Keratinocyte (primary cell): ENCODE data around the gene FOXE3. TPM values are rescaled to one million over a fixed set of nuclear protein-coding genes. Genes with fewer than 3 reads are reported as not detected.

Experiments
- DNase-seq: peaks from one replicate; pipeline ENCODE4 v3.0.0-alpha.2; 2011; ENCODE audit warnings: low read depth, missing footprints, low spot score
- FAIRE-seq: peaks from 2 replicates; lab custom pipeline; 2011; peaks lifted over from hg19 to GRCh38; lab: Jason Lieb, UNC
- H2AFZ ChIP-seq: 2 replicates; pipeline ENCODE4 v1.6.0; 2012; ENCODE audit warnings: low read length, control low read depth, inconsistent platforms; ENCODE audit not compliant: control insufficient read depth
- H3K27ac ChIP-seq: 2 replicates; pipeline ENCODE4 v1.5.1; 2011; ENCODE audit warnings: low read length; ENCODE audit not compliant: control insufficient read depth, insufficient read depth
- H3K27me3 ChIP-seq: 3 replicates; pipeline ENCODE4 v1.6.0; 2011; ENCODE audit warnings: low read length; ENCODE audit not compliant: control insufficient read depth, insufficient read depth; ENCODE audit errors: extremely low read depth
- H3K36me3 ChIP-seq, 2 experiments: 2 replicates in 1 of 2; 3 replicates in 1 of 2; pipeline ENCODE4 v1.5.1; 2011; ENCODE audit warnings: low read length in 2 of 2, mild to moderate bottlenecking in 1 of 2; ENCODE audit not compliant: control insufficient read depth in 2 of 2, insufficient read depth in 2 of 2; ENCODE audit errors: extremely low read depth in 1 of 2
- H3K4me1 ChIP-seq: 3 replicates; pipeline ENCODE4 v1.5.1; 2011; ENCODE audit warnings: low read length; ENCODE audit not compliant: control insufficient read depth, insufficient read depth; ENCODE audit errors: extremely low read depth
- H3K4me2 ChIP-seq: 3 replicates; pipeline ENCODE4 v1.6.0; 2011; ENCODE audit warnings: low read depth, low read length; ENCODE audit not compliant: control insufficient read depth, insufficient read depth; ENCODE audit errors: extremely low read depth
- H3K4me3 ChIP-seq, 3 experiments: fragments of 200-600 bp in 1 of 3; sonication (generic) in 1 of 3; 2 replicates in 2 of 3; 3 replicates in 1 of 3; pipeline ENCODE4 v1.5.1; 2011 to 2016; ENCODE audit warnings: low read length in 3 of 3, mild to moderate bottlenecking in 3 of 3, control low read depth in 2 of 3, inconsistent platforms in 1 of 3, low read depth in 1 of 3, mixed read lengths in 1 of 3, mixed run types in 1 of 3, moderate library complexity in 1 of 3; ENCODE audit not compliant: control insufficient read depth in 2 of 3, insufficient read depth in 2 of 3; ENCODE audit errors: extremely low read depth in 1 of 3
- H3K79me2 ChIP-seq: 2 replicates; pipeline ENCODE4 v1.6.0; 2012; ENCODE audit warnings: low read length; ENCODE audit not compliant: control insufficient read depth, insufficient read depth
- H3K9ac ChIP-seq: 3 replicates; pipeline ENCODE4 v1.6.0; 2011; ENCODE audit warnings: low read length; ENCODE audit not compliant: control insufficient read depth, insufficient read depth; ENCODE audit errors: extremely low read depth
- H3K9me1 ChIP-seq: 3 replicates; pipeline ENCODE4 v1.6.0; 2011; ENCODE audit warnings: low read length; ENCODE audit not compliant: control insufficient read depth, insufficient read depth; ENCODE audit errors: extremely low read depth
- H3K9me3 ChIP-seq: 2 replicates; pipeline ENCODE4 v1.5.1; 2012; ENCODE audit warnings: low read depth, low read length; ENCODE audit not compliant: control insufficient read depth
- H4K20me1 ChIP-seq: 3 replicates; pipeline ENCODE4 v1.6.0; 2011; ENCODE audit warnings: low read length; ENCODE audit not compliant: control insufficient read depth, insufficient read depth; ENCODE audit errors: extremely low read depth
- EZH2 ChIP-seq: IDR thresholded peaks from one replicate; pipeline ENCODE4 v1.6.1; 2012; ENCODE audit warnings: inconsistent platforms, mild to moderate bottlenecking, low read length, moderate library complexity
- dilution Hi-C: fragments of 300-500 bp; cut with MboI; formaldehyde crosslinking; loops from one replicate; pipeline ENCODE4 v1.7.0; 2020; ENCODE audit warnings: low sequenced_read_pairs; ENCODE audit not compliant: extremely low pct_ligation_motif_present
- polyA plus RNA-seq, 5 experiments: library from polyadenylated mRNA; depleted of rRNA in 3 of 5; stranded (reverse) in 3 of 5; stranded (forward) in 1 of 5; unstranded in 1 of 5; fragments of >200 nt; gene quantifications; 1 replicate in 1 of 5; 2 replicates in 3 of 5; 3 replicates in 1 of 5; pipeline versions ENCODE4 v1.2.1 to v1.2.3, GENCODE V29; 2011 to 2012; ENCODE audit warnings: missing spikeins in 2 of 5, low read depth in 1 of 5, low replicate concordance in 1 of 5
- TF ChIP-seq, protein P1 (sequence below), 3 experiments: IDR thresholded peaks in 1 of 3; conservative IDR thresholded peaks in 1 of 3; optimal IDR thresholded peaks in 1 of 3; 2 replicates in 2 of 3; 3 replicates in 1 of 3; pipeline versions ENCODE3 to v1.5.1; 2011; ENCODE audit warnings: low read length in 3 of 3, mild to moderate bottlenecking in 3 of 3, moderate library complexity in 2 of 3, control low read depth in 1 of 3, inconsistent platforms in 1 of 3; ENCODE audit not compliant: insufficient read depth in 2 of 3; ENCODE audit errors: extremely low read depth in 1 of 3

The FOXE3 gene
- polyA plus RNA-seq, 1 donor (not counting 4 experiments of a cell fraction or from before 2014, with no cell fraction given) = not detected

GRCh38 chr1:47439017-47439818 is 23.1 kb downstream of the FOXE3 start:
- H3K9me3 ChIP-seq = no peaks in the 10 kb centered on the region
- no peak overlapping the region for H3K4me3 ChIP-seq
- no peak overlapping the region for H3K4me2 ChIP-seq
- FAIRE-seq (no peak), DNase-seq (no peak)
- H3K36me3 ChIP-seq = no peaks in the 10 kb centered on the region
- peaks cover 4% of the 10 kb centered on the region for H3K79me2 ChIP-seq
- no peak overlapping the region for H3K27ac ChIP-seq
- no peak overlapping the region for H3K9ac ChIP-seq
- H3K27me3 ChIP-seq = peaks cover 70% of the 10 kb centered on the region
- H2AFZ ChIP-seq = no peak overlapping the region
- H3K9me1 ChIP-seq = no peaks in the 10 kb centered on the region
- dilution Hi-C loops = no loop called here
- peaks cover 19% of the 10 kb centered on the region for H3K4me1 ChIP-seq
- TF ChIP-seq, protein P1, sequence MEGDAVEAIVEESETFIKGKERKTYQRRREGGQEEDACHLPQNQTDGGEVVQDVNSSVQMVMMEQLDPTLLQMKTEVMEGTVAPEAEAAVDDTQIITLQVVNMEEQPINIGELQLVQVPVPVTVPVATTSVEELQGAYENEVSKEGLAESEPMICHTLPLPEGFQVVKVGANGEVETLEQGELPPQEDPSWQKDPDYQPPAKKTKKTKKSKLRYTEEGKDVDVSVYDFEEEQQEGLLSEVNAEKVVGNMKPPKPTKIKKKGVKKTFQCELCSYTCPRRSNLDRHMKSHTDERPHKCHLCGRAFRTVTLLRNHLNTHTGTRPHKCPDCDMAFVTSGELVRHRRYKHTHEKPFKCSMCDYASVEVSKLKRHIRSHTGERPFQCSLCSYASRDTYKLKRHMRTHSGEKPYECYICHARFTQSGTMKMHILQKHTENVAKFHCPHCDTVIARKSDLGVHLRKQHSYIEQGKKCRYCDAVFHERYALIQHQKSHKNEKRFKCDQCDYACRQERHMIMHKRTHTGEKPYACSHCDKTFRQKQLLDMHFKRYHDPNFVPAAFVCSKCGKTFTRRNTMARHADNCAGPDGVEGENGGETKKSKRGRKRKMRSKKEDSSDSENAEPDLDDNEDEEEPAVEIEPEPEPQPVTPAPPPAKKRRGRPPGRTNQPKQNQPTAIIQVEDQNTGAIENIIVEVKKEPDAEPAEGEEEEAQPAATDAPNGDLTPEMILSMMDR (optimal IDR thresholded peaks at IDR 0.05 in 1 of 3, IDR thresholded peaks at IDR 0.05 in 1 of 3, conservative IDR thresholded peaks at IDR 0.05 in 1 of 3; ENCODE audit: extremely low read depth in 1 of 3, insufficient read depth in 2 of 3, low read length in 3 of 3) = no peak
- peak; percentile 99 for TF ChIP-seq EZH2
- H4K20me1 ChIP-seq = peaks cover 6% of the 10 kb centered on the region

GRCh38 chr1:47439819-47440598 is 23.9 kb downstream of the FOXE3 start:
- H3K79me2 ChIP-seq = peaks cover 4% of the 10 kb centered on the region
- no peak overlapping the region for H3K9ac ChIP-seq
- dilution Hi-C loops = no loop called here
- DNase-seq = no peak
- H3K27ac ChIP-seq = no peak overlapping the region
- peaks cover 8% of the 10 kb centered on the region for H4K20me1 ChIP-seq
- no peak overlapping the region for H3K4me3 ChIP-seq
- no peak overlapping the region for H3K4me2 ChIP-seq
- peaks cover 70% of the 10 kb centered on the region for H3K27me3 ChIP-seq
- no peak overlapping the region for H2AFZ ChIP-seq
- peaks cover 19% of the 10 kb centered on the region for H3K4me1 ChIP-seq
- H3K9me1 ChIP-seq = no peaks in the 10 kb centered on the region
- H3K9me3 ChIP-seq = no peaks in the 10 kb centered on the region
- no peak for FAIRE-seq
- TF ChIP-seq, protein P1 (optimal IDR thresholded peaks at IDR 0.05 in 1 of 3, IDR thresholded peaks at IDR 0.05 in 1 of 3, conservative IDR thresholded peaks at IDR 0.05 in 1 of 3; ENCODE audit: extremely low read depth in 1 of 3, insufficient read depth in 2 of 3, low read length in 3 of 3) = no peak
- no peak for TF ChIP-seq EZH2
- H3K36me3 ChIP-seq = no peaks in the 10 kb centered on the region
